SK-N-MC (cell line): ENCODE results near the gene SOX4.

Experiments
- EZH2 ChIP-seq: fragments of 200-600 bp; sonication (generic); IDR thresholded peaks from one replicate; pipeline ENCODE4 v1.6.1; 2017; ENCODE audit warnings: antibody characterized with exemption
- POLR2AphosphoS5 ChIP-seq: IDR thresholded peaks from 2 replicates; pipeline ENCODE4 v1.6.1; 2012; ENCODE audit warnings: mild to moderate bottlenecking, low read depth, low read length, borderline replicate concordance

DNA sequence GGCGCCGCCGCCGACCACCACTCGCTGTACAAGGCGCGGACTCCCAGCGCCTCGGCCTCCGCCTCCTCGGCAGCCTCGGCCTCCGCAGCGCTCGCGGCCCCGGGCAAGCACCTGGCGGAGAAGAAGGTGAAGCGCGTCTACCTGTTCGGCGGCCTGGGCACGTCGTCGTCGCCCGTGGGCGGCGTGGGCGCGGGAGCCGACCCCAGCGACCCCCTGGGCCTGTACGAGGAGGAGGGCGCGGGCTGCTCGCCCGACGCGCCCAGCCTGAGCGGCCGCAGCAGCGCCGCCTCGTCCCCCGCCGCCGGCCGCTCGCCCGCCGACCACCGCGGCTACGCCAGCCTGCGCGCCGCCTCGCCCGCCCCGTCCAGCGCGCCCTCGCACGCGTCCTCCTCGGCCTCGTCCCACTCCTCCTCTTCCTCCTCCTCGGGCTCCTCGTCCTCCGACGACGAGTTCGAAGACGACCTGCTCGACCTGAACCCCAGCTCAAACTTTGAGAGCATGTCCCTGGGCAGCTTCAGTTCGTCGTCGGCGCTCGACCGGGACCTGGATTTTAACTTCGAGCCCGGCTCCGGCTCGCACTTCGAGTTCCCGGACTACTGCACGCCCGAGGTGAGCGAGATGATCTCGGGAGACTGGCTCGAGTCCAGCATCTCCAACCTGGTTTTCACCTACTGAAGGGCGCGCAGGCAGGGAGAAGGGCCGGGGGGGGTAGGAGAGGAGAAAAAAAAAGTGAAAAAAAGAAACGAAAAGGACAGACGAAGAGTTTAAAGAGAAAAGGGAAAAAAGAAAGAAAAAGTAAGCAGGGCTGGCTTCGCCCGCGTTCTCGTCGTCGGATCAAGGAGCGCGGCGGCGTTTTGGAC lies 2.0 kb downstream of the SOX4 start:
- TF ChIP-seq EZH2 (no peak), POLR2AphosphoS5 (no peak)
